Measurements from ENCODE around the gene TMEM140. TPM values are rescaled to one million over a fixed set of nuclear protein-coding genes. Genes with fewer than 3 reads are reported as not detected.

Gene TMEM140
- total and polyA plus RNA-seq, 9 of the 15 experiments (the other 6 are each of a cell fraction or from before 2014, with no cell fraction given): 0.03 to 0.82 (median 0.23) TPM

- TF ChIP-seq CEBPZ (IDR thresholded peaks at IDR 0.05; ENCODE audit: borderline replicate concordance, low read depth, low read length): no peak
- TF ChIP-seq HDAC3 (IDR thresholded peaks at IDR 0.05; ENCODE audit: borderline replicate concordance, partially characterized antibody): no peak
- no peak for TF ChIP-seq SRSF7 (optimal IDR thresholded peaks at IDR 0.05; ENCODE audit: low read depth, low read length)
- TF ChIP-seq ZNF655 (CRISPR knock-in tag; IDR thresholded peaks at IDR 0.05): no peak
- TF ChIP-seq NRF1 (conservative IDR thresholded peaks at IDR 0.05 in 1 of 2, IDR thresholded peaks at IDR 0.05 in 1 of 2): no peak
- no peak for TF ChIP-seq STAG1 (CRISPR knock-in tag; IDR thresholded peaks at IDR 0.05; ENCODE audit: borderline replicate concordance)
- TF ChIP-seq ZNF639 (CRISPR knock-in tag; conservative IDR thresholded peaks at IDR 0.05 in 1 of 2, IDR thresholded peaks at IDR 0.05 in 1 of 2): no peak; a peak in 2 of 4 replicates
- no peak for TF ChIP-seq ZNF311 (CRISPR knock-in tag; IDR thresholded peaks at IDR 0.05)
- no peak for TF ChIP-seq PBX2 (CRISPR knock-in tag; IDR thresholded peaks at IDR 0.05; ENCODE audit: low read depth)
- TF ChIP-seq PBX2 (tag; conservative IDR thresholded peaks at IDR 0.05; ENCODE audit: low read depth): no peak; the same call in 1 of the 2 replicates
- no peak; the same call in none of the 2 replicates for TF ChIP-seq MAFK (IDR thresholded peaks at IDR 0.05; ENCODE audit: low read length)
- TF ChIP-seq CREBBP (IDR thresholded peaks at IDR 0.05; ENCODE audit: low read depth, low read length): no peak
- no peak for TF ChIP-seq KDM2B (CRISPR knock-in tag; IDR thresholded peaks at IDR 0.05)
- no peak for TF ChIP-seq RBM25 (IDR thresholded peaks at IDR 0.05; ENCODE audit: low read depth, low read length, severe bottlenecking)
- TF ChIP-seq TGIF2 (CRISPR knock-in tag; IDR thresholded peaks at IDR 0.05): no peak
- TF ChIP-seq IRF2 (CRISPR knock-in tag; IDR thresholded peaks at IDR 0.05): peak; percentile 97
- peak; percentile 62; the same call in 1 of the 2 replicates for TF ChIP-seq ZBTB17 (CRISPR knock-in tag; IDR thresholded peaks at IDR 0.05)
These were observed at the start of gene TMEM140 (continued) for GRCh38 chr7:135147899-135148721.

All from K562 (cell line).